GM12892 (cell line): ENCODE data around the gene ESRRG.

Experiments
- POLR2A ChIP-seq: IDR thresholded peaks from 2 replicates; pipeline ENCODE4 v1.6.1; 2011; ENCODE audit warnings: low read depth, low read length, control low read depth
- POLR2AphosphoS5 ChIP-seq: IDR thresholded peaks from 2 replicates; pipeline ENCODE4 v1.6.1; 2011; ENCODE audit warnings: low read depth, low read length, control low read depth

DNA sequence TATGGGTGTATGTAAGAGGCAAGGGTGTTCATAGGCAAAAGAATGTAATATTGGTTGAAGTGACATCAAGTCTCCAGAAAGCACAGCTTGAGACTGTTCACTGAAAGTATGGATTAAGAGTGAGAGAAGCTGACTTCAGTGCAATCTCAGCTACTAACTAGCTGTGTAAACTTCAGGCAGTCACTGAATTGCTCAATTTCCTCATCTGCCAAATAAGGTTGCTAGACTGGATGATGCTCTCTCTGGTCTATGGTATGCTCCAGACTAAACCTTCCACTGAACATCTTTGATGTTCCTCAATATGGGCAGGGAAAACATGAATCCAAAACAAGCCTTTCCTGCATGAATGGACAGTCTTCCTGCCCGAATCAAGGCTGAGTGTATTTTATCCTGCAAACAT lies 188.2 kb downstream of the ESRRG start:
- no peak for TF ChIP-seq POLR2A
- no peak for TF ChIP-seq POLR2AphosphoS5
